Activated CD4-positive, alpha-beta T cell treated with anti-CD3 and anti-CD28 coated beads, Interleukin-2, amount 50 U/mL, for 24 hours (primary cell): ENCODE results near the gene CCL5.
A peak's percentile ranks its signal among the peaks of the same experiment; 100 is the strongest.

Experiments used
- DNase-seq, 2 donors: peaks; one replicate each; pipeline ENCODE4 v3.0.0-alpha.2; 2020; ENCODE audit warnings: low read depth in 1 of 2, low spot score in 1 of 2

CCL5 gene

GRCh38 chr17:35879773-35880654, at the start of gene CCL5:
Gene CCL5, minus strand, starts transcription at chr17:35880360.
- peak in 1 of 2 donors; percentile 18 for DNase-seq

- DNase-seq, result no peak
These were observed 47.6 kb upstream of the CCL5 start for GRCh38 chr17:35927714-35928113.

GRCh38 chr17:35923609-35924114, 43.5 kb upstream of the CCL5 start:
- no peak for DNase-seq

GRCh38 chr17:35920229-35920628, 40.1 kb upstream of the CCL5 start:
- no peak for DNase-seq

- DNase-seq, result no peak
These were observed 38.5 kb upstream of the CCL5 start for GRCh38 chr17:35918665-35919064.

- DNase-seq, result no peak
These were observed 37.5 kb upstream of the CCL5 start for GRCh38 chr17:35917519-35918213.

- no peak for DNase-seq
These were observed 35.2 kb upstream of the CCL5 start for GRCh38 chr17:35915153-35915964.

GRCh38 chr17:35914354-35914753, 34.2 kb upstream of the CCL5 start:
- DNase-seq, result no peak

GRCh38 chr17:35913609-35914008, 33.4 kb upstream of the CCL5 start:
- DNase-seq, result no peak

GRCh38 chr17:35912942-35913341, 32.8 kb upstream of the CCL5 start:
- DNase-seq, result no peak

- DNase-seq, result no peak
These were observed 32.3 kb upstream of the CCL5 start for GRCh38 chr17:35912339-35912912.

- DNase-seq, result no peak
These were observed 29.2 kb upstream of the CCL5 start for GRCh38 chr17:35909408-35909807.

- no peak for DNase-seq
These were observed 27.5 kb upstream of the CCL5 start for GRCh38 chr17:35907691-35908090.

- DNase-seq, result no peak
These were observed 26.9 kb upstream of the CCL5 start for GRCh38 chr17:35906926-35907637.

GRCh38 chr17:35906191-35906925, 26.2 kb upstream of the CCL5 start:
- no peak for DNase-seq

GRCh38 chr17:35903451-35903850, 23.3 kb upstream of the CCL5 start:
- DNase-seq, result no peak

- DNase-seq, result no peak
These were observed 21.5 kb upstream of the CCL5 start for GRCh38 chr17:35901631-35902175.

GRCh38 chr17:35900708-35901480, 20.7 kb upstream of the CCL5 start:
- DNase-seq, result no peak

GRCh38 chr17:35900280-35900679, 20.1 kb upstream of the CCL5 start:
- no peak for DNase-seq
